GM23248 (cell line): Measurements from ENCODE around the gene CD300H. TPM values are rescaled to one million over a fixed set of nuclear protein-coding genes. Genes with fewer than 3 reads are reported as not detected.
"Not testable (repeated sequence)": the region's sequence is repeated elsewhere in the genome, so short reads cannot be mapped to it uniquely, and the experiment has no call there.

ENCODE experiments used
- DNase-seq: peaks from one replicate; pipeline ENCODE4 v3.0.0-alpha.2; 2015
- H2AFZ ChIP-seq: fragments of 200-600 bp; sonication (generic); 2 replicates; pipeline ENCODE4 v1.6.1; 2016; ENCODE audit warnings: antibody characterized with exemption
- H3F3A ChIP-seq: fragments of 200-600 bp; sonication (generic); 2 replicates; pipeline ENCODE4 v1.6.1; 2016; ENCODE audit warnings: mild to moderate bottlenecking, antibody characterized with exemption, mixed run types; ENCODE audit not compliant: insufficient read depth
- H3K27ac ChIP-seq: fragments of 200-600 bp; sonication (generic); 2 replicates; pipeline ENCODE4 v1.5.1; 2016; ENCODE audit warnings: mild to moderate bottlenecking
- H3K27me3 ChIP-seq: fragments of 200-600 bp; sonication (generic); replicated peaks from 2 replicates; pipeline ENCODE4 v1.6.1; 2016; ENCODE audit warnings: mild to moderate bottlenecking; ENCODE audit not compliant: insufficient read depth
- H3K36me3 ChIP-seq: fragments of 200-600 bp; sonication (generic); 2 replicates; pipeline ENCODE4 v1.6.1; 2016; ENCODE audit warnings: low read depth, mild to moderate bottlenecking
- H3K4me1 ChIP-seq: fragments of 200-600 bp; sonication (generic); 2 replicates; pipeline ENCODE4 v1.6.1; 2016; ENCODE audit warnings: mild to moderate bottlenecking; ENCODE audit not compliant: insufficient read depth
- H3K4me2 ChIP-seq: fragments of 200-600 bp; sonication (generic); one replicate; pipeline ENCODE4 v1.6.1; 2016; ENCODE audit warnings: mild to moderate bottlenecking; ENCODE audit not compliant: unreplicated experiment
- H3K4me3 ChIP-seq: fragments of 200-600 bp; sonication (generic); 2 replicates; pipeline ENCODE4 v1.5.1; 2016; ENCODE audit warnings: mild to moderate bottlenecking
- H3K79me2 ChIP-seq: fragments of 200-600 bp; sonication (generic); 2 replicates; pipeline ENCODE4 v1.6.1; 2016; ENCODE audit warnings: mild to moderate bottlenecking; ENCODE audit not compliant: insufficient read depth
- H3K9ac ChIP-seq: fragments of 200-600 bp; sonication (generic); 2 replicates; pipeline ENCODE4 v1.6.1; 2016; ENCODE audit warnings: mild to moderate bottlenecking
- H3K9me2 ChIP-seq: fragments of 200-600 bp; sonication (generic); 2 replicates; pipeline ENCODE4 v1.6.1; 2016; ENCODE audit warnings: mixed run types, mild to moderate bottlenecking, moderate library complexity; ENCODE audit not compliant: insufficient read depth
- H3K9me3 ChIP-seq: fragments of 200-600 bp; sonication (generic); one replicate; pipeline ENCODE4 v1.6.1; 2017; ENCODE audit warnings: low read depth
- H4K20me1 ChIP-seq: fragments of 200-600 bp; sonication (generic); 2 replicates; pipeline ENCODE4 v1.6.0; 2016; ENCODE audit not compliant: insufficient read depth
- EZH2 ChIP-seq: fragments of 200-600 bp; sonication (generic); IDR thresholded peaks from 2 replicates; pipeline ENCODE4 v1.6.1; 2018; ENCODE audit warnings: antibody characterized with exemption, mild to moderate bottlenecking; ENCODE audit not compliant: insufficient read depth, poor library complexity, severe bottlenecking
- EZH2phosphoT487 ChIP-seq: fragments of 200-600 bp; sonication (generic); IDR thresholded peaks from 2 replicates; pipeline ENCODE4 v1.6.1; 2018; ENCODE audit warnings: antibody characterized with exemption, moderate library complexity, mild to moderate bottlenecking, low read depth; ENCODE audit not compliant: insufficient read depth
- WGBS, 2 experiments: methylation state at CpG; one replicate each; pipeline ENCODE4 v1.1.6; 2015 to 2017; ENCODE audit warnings: low lambda C conversion rate in 2 of 2, low coverage in 1 of 2; ENCODE audit errors: missing lambda C conversion rate in 2 of 2; 5-methylcytosine and 5-hydroxymethylcytosine counted together
- in situ Hi-C: fragments of 300-500 bp; cut with MboI; formaldehyde crosslinking; loops from 2 replicates; pipeline ENCODE4 v1.15.0; 2020
- polyA plus RNA-seq: library from polyadenylated mRNA; unstranded; fragments of >200 nt; fragmentation: Nextera tagmentation; extraction: Ambion mirVana; gene quantifications from 2 replicates; pipeline ENCODE4 v1.2.1, GENCODE V29; 2016
- total RNA-seq: library from RNA; depleted of rRNA; stranded (reverse); fragments of >200 nt; shearing (Covaris generic); gene quantifications from 2 replicates; pipeline ENCODE4 v1.2.3, GENCODE V29; 2014

Gene CD300H
- total and polyA plus RNA-seq, 2 experiments from 2014 or later, result not detected

DNA sequence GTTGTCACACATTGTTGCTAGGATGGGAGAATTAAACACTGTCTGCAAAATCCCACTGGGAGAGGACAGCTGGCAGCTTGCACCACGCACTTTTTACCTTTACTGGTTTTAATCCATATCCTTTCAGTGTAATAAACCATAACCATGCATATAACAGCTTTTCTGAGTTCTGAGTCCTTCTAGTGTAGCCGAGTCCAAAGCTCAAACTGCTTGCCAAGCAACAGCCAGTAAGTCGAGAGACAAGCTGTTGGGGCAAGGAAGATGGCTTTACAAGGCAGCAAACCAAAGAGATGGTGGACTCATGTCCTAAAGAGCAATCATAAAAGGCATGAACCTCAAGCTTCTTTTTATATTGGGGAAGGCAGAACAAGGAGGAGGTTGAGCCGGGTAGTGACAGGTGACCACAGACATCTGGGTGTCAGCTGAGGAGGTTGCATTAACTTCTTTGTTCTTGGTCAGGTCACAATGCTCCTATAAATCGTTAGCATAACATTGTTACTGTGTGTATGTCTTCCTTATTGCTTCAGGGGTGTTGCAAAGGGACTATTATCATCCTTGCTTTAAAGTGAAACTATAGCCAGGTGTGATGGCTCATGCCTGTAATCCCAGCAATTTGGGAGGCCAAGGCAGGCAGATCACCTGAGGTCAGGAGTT, 7.3 kb upstream of the CD300H start:
- H3K36me3 ChIP-seq, result no peaks in the 10 kb centered on the region
- no peak overlapping the region for H3K9ac ChIP-seq
- H2AFZ ChIP-seq, result no peak overlapping the region
- H3K9me2 ChIP-seq, result no peaks in the 10 kb centered on the region
- H3K9me3 ChIP-seq, result no peaks in the 10 kb centered on the region
- peaks cover 4% of the 10 kb centered on the region; the same call in 1 of the 2 replicates for H3F3A ChIP-seq
- no peaks in the 10 kb centered on the region for H3K27me3 ChIP-seq
- H3K4me3 ChIP-seq, result no peak overlapping the region
- no peak for TF ChIP-seq EZH2phosphoT487
- TF ChIP-seq EZH2, result no peak
- H3K79me2 ChIP-seq, result no peaks in the 10 kb centered on the region
- H3K27ac ChIP-seq, result no peak overlapping the region
- WGBS, 2 experiments, result 31 to 39% methylated on average over 5 of the region's 5 CpGs
- no peak overlapping the region for H3K4me2 ChIP-seq
- peaks cover 5% of the 10 kb centered on the region for H3K4me1 ChIP-seq
- no peaks in the 10 kb centered on the region for H4K20me1 ChIP-seq
- no peak for DNase-seq
- in situ Hi-C loops, result no loop called here

DNA sequence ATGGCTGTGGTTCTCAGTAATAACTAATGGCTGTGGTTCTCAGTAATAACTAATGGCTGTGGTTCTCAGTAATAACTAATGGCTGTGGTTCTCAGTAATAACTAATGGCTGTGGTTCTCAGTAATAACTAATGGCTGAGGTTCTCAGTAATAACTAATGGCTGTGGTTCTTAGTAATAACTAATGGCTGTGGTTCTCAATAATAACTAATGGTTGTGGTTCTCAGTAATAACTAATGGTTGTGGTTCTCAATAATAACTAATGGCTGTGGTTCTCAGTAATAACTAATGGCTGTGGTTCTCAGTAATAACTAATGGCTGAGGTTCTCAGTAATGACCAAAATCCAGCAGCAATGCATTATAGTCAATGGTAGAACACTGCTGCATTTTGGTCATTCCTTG, 6.3 kb upstream of the CD300H start:
- H3K9me3 ChIP-seq, in situ Hi-C loops: not testable (repeated sequence)

DNA sequence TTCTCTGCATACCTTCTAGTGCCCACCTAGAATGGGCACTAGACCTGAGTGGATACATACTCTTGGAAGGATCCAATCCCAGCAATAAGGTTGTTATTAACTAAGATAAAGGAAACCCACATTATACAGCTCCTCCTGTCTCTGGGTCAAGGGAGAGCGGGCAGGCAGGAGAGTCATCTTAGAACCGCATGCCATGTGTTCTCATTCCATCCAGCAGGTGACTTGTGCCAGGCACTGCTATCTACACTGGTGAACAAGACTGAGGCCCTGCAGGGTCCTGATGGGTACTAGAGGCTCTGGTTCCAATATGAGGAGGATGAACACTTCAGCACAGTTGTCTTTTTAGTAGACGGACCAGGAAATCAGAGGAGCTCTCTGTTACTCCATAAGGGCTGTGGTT, 5.9 kb upstream of the CD300H start:
- Histone ChIP-seq H3K36me3 (no peaks in the 10 kb centered on the region), H3K4me3 (no peak overlapping the region), H3K27me3 (no peaks in the 10 kb centered on the region), H3K9me2 (no peaks in the 10 kb centered on the region), H3K27ac (no peak overlapping the region), H3K79me2 (no peaks in the 10 kb centered on the region), H2AFZ (no peak overlapping the region), H3K4me2 (no peak overlapping the region), H3K9me3 (no peaks in the 10 kb centered on the region), H3K9ac (no peak overlapping the region), H3F3A (peaks cover 4% of the 10 kb centered on the region; the same call in 1 of the 2 replicates), H3K4me1 (peaks cover 5% of the 10 kb centered on the region), H4K20me1 (no peaks in the 10 kb centered on the region)
- in situ Hi-C loops, result no loop called here
- 50 to 56% methylated on average over 3 of the region's 3 CpGs for WGBS, 2 experiments
- DNase-seq, result no peak
- TF ChIP-seq EZH2 (no peak), EZH2phosphoT487 (no peak)

More for the DNA sequence above, 6.3 kb upstream of the CD300H start:
- not testable (repeated sequence) for H3F3A ChIP-seq, H3K9ac ChIP-seq, H4K20me1 ChIP-seq, H3K27ac ChIP-seq, H3K9me2 ChIP-seq, H3K4me1 ChIP-seq, H3K4me3 ChIP-seq, DNase-seq, H3K27me3 ChIP-seq, H3K4me2 ChIP-seq, H3K36me3 ChIP-seq, H2AFZ ChIP-seq, H3K79me2 ChIP-seq

DNA sequence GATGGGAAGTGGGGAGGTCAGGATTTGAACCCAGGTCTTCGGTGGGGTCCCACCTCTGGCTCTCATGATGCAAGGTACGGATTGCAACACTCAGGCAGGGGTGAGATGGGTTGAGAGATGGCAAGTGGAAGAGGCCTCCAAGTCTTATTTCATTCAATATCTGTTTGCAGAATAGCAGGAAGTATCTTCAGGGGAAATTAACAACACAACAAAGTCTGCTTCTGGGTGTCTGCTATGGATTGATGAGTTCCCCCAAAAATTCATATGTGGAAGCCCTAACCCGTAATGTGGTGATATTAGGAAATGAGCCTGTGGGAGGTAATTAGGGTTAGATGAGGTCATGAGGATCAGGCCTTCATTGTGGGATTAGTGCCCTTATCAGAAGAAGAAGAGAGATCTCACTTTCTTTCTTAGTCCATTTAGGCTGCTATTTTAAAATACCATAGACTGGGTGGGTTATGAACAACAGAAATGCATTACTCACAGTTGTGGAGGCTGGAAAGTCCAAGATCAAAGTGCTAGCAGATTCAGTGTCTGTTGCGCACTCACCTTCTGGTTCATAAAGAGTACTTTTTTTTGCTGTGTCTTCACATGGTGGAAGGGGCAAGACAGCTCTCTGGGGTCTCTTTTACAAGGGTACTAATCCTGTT, 4.4 kb upstream of the CD300H start:
- H4K20me1 ChIP-seq, result no peaks in the 10 kb centered on the region
- no peak overlapping the region for H3K4me2 ChIP-seq
- no peaks in the 10 kb centered on the region for H3K27me3 ChIP-seq
- no peak for TF ChIP-seq EZH2
- TF ChIP-seq EZH2phosphoT487, result no peak
- no peak overlapping the region for H3K9ac ChIP-seq
- no peaks in the 10 kb centered on the region for H3K36me3 ChIP-seq
- H3K79me2 ChIP-seq, result no peaks in the 10 kb centered on the region
- peaks cover 4% of the 10 kb centered on the region; the same call in 1 of the 2 replicates for H3F3A ChIP-seq
- H3K9me3 ChIP-seq, result no peaks in the 10 kb centered on the region
- in situ Hi-C loops, result no loop called here
- no peak overlapping the region for H3K4me3 ChIP-seq
- peaks cover 5% of the 10 kb centered on the region for H3K4me1 ChIP-seq
- no peaks in the 10 kb centered on the region for H3K9me2 ChIP-seq
- no peak overlapping the region for H2AFZ ChIP-seq
- DNase-seq, result no peak
- H3K27ac ChIP-seq, result no peak overlapping the region
- WGBS, 2 experiments, result 42 to 62% methylated on average over 4 of the region's 4 CpGs
